Astrocyte (in vitro differentiated cells and primary cell): Measurements from ENCODE around the gene RBM23. TPM values are rescaled to one million over a fixed set of nuclear protein-coding genes. Genes with fewer than 3 reads are reported as not detected.
A peak's percentile ranks its signal among the peaks of the same experiment; 100 is the strongest.
"Not testable (repeated sequence)": the region's sequence is repeated elsewhere in the genome, so short reads cannot be mapped to it uniquely, and the experiment has no call there.

Experiments used
- DNase-seq: peaks from one replicate; pipeline ENCODE4 v3.0.0-alpha.2; 2010; ENCODE audit warnings: low read depth
- FAIRE-seq: peaks from 2 replicates; lab custom pipeline; 2011; peaks lifted over from hg19 to GRCh38; lab: Jason Lieb, UNC
- H2AFZ ChIP-seq: 2 replicates; pipeline ENCODE4 v1.6.0; 2012; ENCODE audit warnings: low read depth, low read length, inconsistent platforms
- H3K27ac ChIP-seq: 2 replicates; pipeline ENCODE4 v1.5.1; 2011; ENCODE audit warnings: low read depth, low read length, inconsistent platforms
- H3K27me3 ChIP-seq: 2 replicates; pipeline ENCODE4 v1.6.0; 2011; ENCODE audit warnings: low read length, inconsistent platforms; ENCODE audit not compliant: insufficient read depth
- H3K36me3 ChIP-seq: 2 replicates; pipeline ENCODE4 v1.5.1; 2011; ENCODE audit warnings: low read length, inconsistent platforms; ENCODE audit not compliant: insufficient read depth
- H3K4me1 ChIP-seq: 2 replicates; pipeline ENCODE4 v1.5.1; 2011; ENCODE audit warnings: low read length, inconsistent platforms; ENCODE audit not compliant: insufficient read depth
- H3K4me2 ChIP-seq: 2 replicates; pipeline ENCODE4 v1.6.0; 2012; ENCODE audit warnings: low read length, inconsistent platforms
- H3K4me3 ChIP-seq: 2 replicates; pipeline ENCODE4 v1.5.1; 2011; ENCODE audit warnings: low read depth, mild to moderate bottlenecking, low read length, inconsistent platforms; ENCODE audit not compliant: insufficient read depth
- H3K79me2 ChIP-seq: 2 replicates; pipeline ENCODE4 v1.6.0; 2012; ENCODE audit warnings: mild to moderate bottlenecking, low read length, inconsistent platforms; ENCODE audit not compliant: insufficient read depth
- H3K9ac ChIP-seq: 2 replicates; pipeline ENCODE4 v1.6.0; 2012; ENCODE audit warnings: mild to moderate bottlenecking, low read length, inconsistent platforms
- H3K9me3 ChIP-seq: 2 replicates; pipeline ENCODE4 v1.5.1; 2012; ENCODE audit warnings: low read depth, mild to moderate bottlenecking, low read length, inconsistent platforms; ENCODE audit not compliant: insufficient read depth
- H4K20me1 ChIP-seq: 2 replicates; pipeline ENCODE4 v1.6.0; 2012; ENCODE audit warnings: low read length, inconsistent platforms; ENCODE audit not compliant: insufficient read depth
- H3K27ac Mint-ChIP-seq: one replicate; pipeline ENCODE4 v1.8.0; 2021; ENCODE audit warnings: mild to moderate bottlenecking, mixed read lengths; ENCODE audit not compliant: unreplicated experiment
- H3K27me3 Mint-ChIP-seq: one replicate; pipeline ENCODE4 v1.8.0; 2021; ENCODE audit warnings: low read depth, mixed read lengths; ENCODE audit not compliant: unreplicated experiment
- H3K36me3 Mint-ChIP-seq: one replicate; pipeline ENCODE4 v1.8.0; 2021; ENCODE audit warnings: low read depth, mixed read lengths; ENCODE audit not compliant: unreplicated experiment
- H3K4me1 Mint-ChIP-seq: one replicate; pipeline ENCODE4 v1.8.0; 2021; ENCODE audit warnings: low read depth, mixed read lengths; ENCODE audit not compliant: unreplicated experiment
- H3K4me3 Mint-ChIP-seq: one replicate; pipeline ENCODE4 v1.8.0; 2021; ENCODE audit warnings: mild to moderate bottlenecking, moderate library complexity, mixed read lengths; ENCODE audit not compliant: unreplicated experiment
- H3K9me3 Mint-ChIP-seq: one replicate; pipeline ENCODE4 v1.8.0; 2021; ENCODE audit warnings: mild to moderate bottlenecking, mixed read lengths; ENCODE audit not compliant: unreplicated experiment
- EZH2 ChIP-seq: IDR thresholded peaks from 2 replicates; pipeline ENCODE4 v1.6.1; 2012; ENCODE audit warnings: mild to moderate bottlenecking, low read length, inconsistent platforms; ENCODE audit not compliant: insufficient read depth
- total RNA-seq: library from RNA; stranded (reverse); gene quantifications from 2 replicates; pipeline ENCODE4 v1.2.1, GENCODE V29; 2021
- TF ChIP-seq, protein P1 (sequence below): IDR thresholded peaks from 2 replicates; pipeline ENCODE4 v1.5.1; 2011; ENCODE audit warnings: low read depth, mild to moderate bottlenecking, inconsistent platforms, low read length, moderate library complexity; ENCODE audit not compliant: insufficient read depth

RBM23 gene
- total RNA-seq, 1 donor from 2014 or later, result 49.3 TPM

GRCh38 chr14:22919601-22919921 lies 612 bp upstream of the RBM23 start:
- Mint-ChIP-seq H3K4me1 (peaks cover 24% of the 10 kb centered on the region), H3K27me3 (no peaks in the 10 kb centered on the region), H3K9me3 (no peaks in the 10 kb centered on the region), H3K4me3 (peak overlapping the region; percentile 97), H3K36me3 (peaks cover 35% of the 10 kb centered on the region), H3K27ac (peak overlapping the region; percentile 100)
- peaks cover 35% of the 10 kb centered on the region for H3K79me2 ChIP-seq
- peaks cover 37% of the 10 kb centered on the region for H3K36me3 ChIP-seq
- peak overlapping the region; percentile 57 for H2AFZ ChIP-seq
- peak overlapping the region; percentile 97 for H3K27ac ChIP-seq
- H3K4me3 ChIP-seq, result peak overlapping the region; percentile 51
- TF ChIP-seq, protein P1, sequence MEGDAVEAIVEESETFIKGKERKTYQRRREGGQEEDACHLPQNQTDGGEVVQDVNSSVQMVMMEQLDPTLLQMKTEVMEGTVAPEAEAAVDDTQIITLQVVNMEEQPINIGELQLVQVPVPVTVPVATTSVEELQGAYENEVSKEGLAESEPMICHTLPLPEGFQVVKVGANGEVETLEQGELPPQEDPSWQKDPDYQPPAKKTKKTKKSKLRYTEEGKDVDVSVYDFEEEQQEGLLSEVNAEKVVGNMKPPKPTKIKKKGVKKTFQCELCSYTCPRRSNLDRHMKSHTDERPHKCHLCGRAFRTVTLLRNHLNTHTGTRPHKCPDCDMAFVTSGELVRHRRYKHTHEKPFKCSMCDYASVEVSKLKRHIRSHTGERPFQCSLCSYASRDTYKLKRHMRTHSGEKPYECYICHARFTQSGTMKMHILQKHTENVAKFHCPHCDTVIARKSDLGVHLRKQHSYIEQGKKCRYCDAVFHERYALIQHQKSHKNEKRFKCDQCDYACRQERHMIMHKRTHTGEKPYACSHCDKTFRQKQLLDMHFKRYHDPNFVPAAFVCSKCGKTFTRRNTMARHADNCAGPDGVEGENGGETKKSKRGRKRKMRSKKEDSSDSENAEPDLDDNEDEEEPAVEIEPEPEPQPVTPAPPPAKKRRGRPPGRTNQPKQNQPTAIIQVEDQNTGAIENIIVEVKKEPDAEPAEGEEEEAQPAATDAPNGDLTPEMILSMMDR, result no peak
- no peak for TF ChIP-seq EZH2
- no peaks in the 10 kb centered on the region for H3K9me3 ChIP-seq
- peak overlapping the region; percentile 82 for H3K4me2 ChIP-seq
- peak overlapping the region; percentile 59 for H3K9ac ChIP-seq
- DNase-seq (no peak), FAIRE-seq (no peak)
- H3K27me3 ChIP-seq, result no peaks in the 10 kb centered on the region
- no peaks in the 10 kb centered on the region for H4K20me1 ChIP-seq
- peaks cover 4% of the 10 kb centered on the region for H3K4me1 ChIP-seq

DNA sequence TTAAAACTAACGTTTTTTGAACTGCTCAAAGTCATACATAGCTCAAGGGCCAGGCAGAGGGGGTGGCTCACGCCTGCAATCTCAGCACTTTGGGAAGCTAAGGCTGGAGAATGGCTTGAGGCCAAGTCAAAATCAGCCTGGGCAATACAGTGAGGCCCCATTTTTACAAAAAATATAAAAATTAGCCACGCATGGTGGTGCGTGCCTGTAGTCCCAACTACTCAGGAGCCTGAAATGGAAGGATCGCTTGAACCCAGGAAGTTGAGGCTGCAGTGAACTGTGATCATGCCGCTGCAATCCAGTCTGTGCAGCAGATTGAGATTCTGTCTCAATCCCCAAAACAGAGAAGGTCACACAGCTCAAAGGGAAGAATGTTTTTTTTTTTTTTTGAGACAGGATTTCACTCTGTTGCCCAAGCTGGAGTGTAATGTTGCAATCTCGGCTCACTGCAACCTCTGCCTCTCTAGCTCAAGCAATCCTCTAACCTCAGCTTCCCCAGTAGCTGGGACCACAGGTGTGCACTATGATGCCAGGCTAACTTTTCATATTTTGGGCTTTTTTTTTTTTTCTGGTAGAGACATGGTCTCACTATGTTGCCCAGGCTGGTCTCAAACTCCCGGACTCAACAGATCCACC lies 2.9 kb downstream of the RBM23 start:
- Histone ChIP-seq H3K36me3 (peaks cover 13% of the 10 kb centered on the region), H3K4me1 (peaks cover 4% of the 10 kb centered on the region), H3K27ac (no peak overlapping the region), H3K4me3 (no peak overlapping the region), H4K20me1 (peaks cover 10% of the 10 kb centered on the region), H3K79me2 (peaks cover 63% of the 10 kb centered on the region), H3K27me3 (no peaks in the 10 kb centered on the region), H3K9me3 (no peaks in the 10 kb centered on the region), H2AFZ (no peak overlapping the region), H3K9ac (no peak overlapping the region), H3K4me2 (no peak overlapping the region)
- no peak for FAIRE-seq
- Mint-ChIP-seq H3K9me3 (no peaks in the 10 kb centered on the region), H3K4me3 (no peak overlapping the region), H3K36me3 (peaks cover 9% of the 10 kb centered on the region), H3K4me1 (peaks cover 11% of the 10 kb centered on the region), H3K27me3 (no peaks in the 10 kb centered on the region), H3K27ac (no peak overlapping the region)
- no peak for DNase-seq
- TF ChIP-seq EZH2, result no peak
- TF ChIP-seq, protein P1, result no peak

DNA sequence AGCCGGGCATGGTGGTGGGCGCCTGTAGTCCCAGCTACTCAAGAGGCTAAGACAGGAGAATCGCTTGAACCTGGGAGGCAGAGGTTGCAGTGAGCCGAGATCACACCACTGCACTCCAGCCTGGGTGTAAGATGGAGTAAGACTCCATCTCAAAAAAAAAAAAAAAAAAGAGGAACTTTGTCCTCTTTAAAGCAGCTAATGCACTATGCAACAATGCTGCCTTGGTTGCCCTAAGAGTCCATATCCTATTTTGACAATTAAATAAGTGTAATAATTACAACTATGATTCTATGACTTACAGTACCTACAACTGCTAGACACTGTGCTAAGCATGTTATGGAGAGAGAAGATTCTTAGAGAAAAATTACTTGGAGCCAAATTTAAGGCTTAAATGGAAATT lies 4.1 kb downstream of the RBM23 start:
- not testable (repeated sequence) for H3K4me1 ChIP-seq, H3K27ac ChIP-seq, H4K20me1 ChIP-seq, DNase-seq, H3K9me3 Mint-ChIP-seq, H3K4me3 Mint-ChIP-seq, H2AFZ ChIP-seq, H3K4me3 ChIP-seq, H3K27me3 ChIP-seq, FAIRE-seq, H3K27me3 Mint-ChIP-seq, H3K27ac Mint-ChIP-seq, H3K9me3 ChIP-seq, H3K36me3 ChIP-seq, H3K36me3 Mint-ChIP-seq, H3K9ac ChIP-seq, H3K4me2 ChIP-seq
- H3K4me1 Mint-ChIP-seq, result peaks cover 11% of the 10 kb centered on the region
- H3K79me2 ChIP-seq, result peaks cover 67% of the 10 kb centered on the region
